Loucy (cell line): ENCODE results near the gene CRTAC1.

Experiments
- EZH2phosphoT487 ChIP-seq: fragments of 200-600 bp; IDR thresholded peaks from 2 replicates; pipeline ENCODE4 v1.6.1; 2018; ENCODE audit warnings: antibody characterized with exemption, mild to moderate bottlenecking, moderate library complexity, borderline replicate concordance
- TF ChIP-seq, protein P1 (sequence below): fragments of 200-600 bp; sonication (generic); conservative IDR thresholded peaks from 2 replicates; pipeline ENCODE4 v1.5.1; 2014; ENCODE audit warnings: mild to moderate bottlenecking, antibody characterized with exemption, low read length

DNA sequence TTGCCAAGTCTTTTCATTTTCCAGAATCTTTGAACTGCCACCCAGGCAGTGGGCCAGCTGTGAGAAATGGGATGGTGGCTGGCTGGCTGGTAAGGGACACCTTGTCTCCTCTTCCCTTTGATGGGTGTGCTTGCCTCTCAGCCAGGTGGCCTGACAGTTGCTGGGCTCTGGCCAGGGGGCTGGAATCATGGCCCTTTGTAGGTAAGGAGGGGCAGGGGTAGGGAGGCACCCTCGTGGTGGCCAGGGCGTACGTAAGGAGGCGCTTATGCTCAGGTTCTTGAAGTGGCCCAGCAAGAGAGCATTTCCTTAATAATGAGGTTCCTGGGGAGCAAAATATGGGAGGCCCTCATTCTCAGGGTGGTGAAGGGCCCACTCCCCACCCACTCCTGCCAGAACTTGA is 213.8 kb downstream of the CRTAC1 start:
- TF ChIP-seq, protein P1, sequence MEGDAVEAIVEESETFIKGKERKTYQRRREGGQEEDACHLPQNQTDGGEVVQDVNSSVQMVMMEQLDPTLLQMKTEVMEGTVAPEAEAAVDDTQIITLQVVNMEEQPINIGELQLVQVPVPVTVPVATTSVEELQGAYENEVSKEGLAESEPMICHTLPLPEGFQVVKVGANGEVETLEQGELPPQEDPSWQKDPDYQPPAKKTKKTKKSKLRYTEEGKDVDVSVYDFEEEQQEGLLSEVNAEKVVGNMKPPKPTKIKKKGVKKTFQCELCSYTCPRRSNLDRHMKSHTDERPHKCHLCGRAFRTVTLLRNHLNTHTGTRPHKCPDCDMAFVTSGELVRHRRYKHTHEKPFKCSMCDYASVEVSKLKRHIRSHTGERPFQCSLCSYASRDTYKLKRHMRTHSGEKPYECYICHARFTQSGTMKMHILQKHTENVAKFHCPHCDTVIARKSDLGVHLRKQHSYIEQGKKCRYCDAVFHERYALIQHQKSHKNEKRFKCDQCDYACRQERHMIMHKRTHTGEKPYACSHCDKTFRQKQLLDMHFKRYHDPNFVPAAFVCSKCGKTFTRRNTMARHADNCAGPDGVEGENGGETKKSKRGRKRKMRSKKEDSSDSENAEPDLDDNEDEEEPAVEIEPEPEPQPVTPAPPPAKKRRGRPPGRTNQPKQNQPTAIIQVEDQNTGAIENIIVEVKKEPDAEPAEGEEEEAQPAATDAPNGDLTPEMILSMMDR = no peak
- no peak for TF ChIP-seq EZH2phosphoT487
